IPS-18c (cell line): Measurements from ENCODE around the gene CCT2.

Experiments used
- H3K4me3 ChIP-seq: 2 replicates; pipeline ENCODE4 v1.7.0; 2013; ENCODE audit warnings: low read depth, mild to moderate bottlenecking, low read length, moderate library complexity; ENCODE audit not compliant: insufficient read depth
- H3K9me3 ChIP-seq: one replicate; pipeline ENCODE4 v1.6.1; 2013; ENCODE audit warnings: mild to moderate bottlenecking, low read length, moderate library complexity; ENCODE audit not compliant: control insufficient read depth, insufficient read depth

Gene CCT2

DNA sequence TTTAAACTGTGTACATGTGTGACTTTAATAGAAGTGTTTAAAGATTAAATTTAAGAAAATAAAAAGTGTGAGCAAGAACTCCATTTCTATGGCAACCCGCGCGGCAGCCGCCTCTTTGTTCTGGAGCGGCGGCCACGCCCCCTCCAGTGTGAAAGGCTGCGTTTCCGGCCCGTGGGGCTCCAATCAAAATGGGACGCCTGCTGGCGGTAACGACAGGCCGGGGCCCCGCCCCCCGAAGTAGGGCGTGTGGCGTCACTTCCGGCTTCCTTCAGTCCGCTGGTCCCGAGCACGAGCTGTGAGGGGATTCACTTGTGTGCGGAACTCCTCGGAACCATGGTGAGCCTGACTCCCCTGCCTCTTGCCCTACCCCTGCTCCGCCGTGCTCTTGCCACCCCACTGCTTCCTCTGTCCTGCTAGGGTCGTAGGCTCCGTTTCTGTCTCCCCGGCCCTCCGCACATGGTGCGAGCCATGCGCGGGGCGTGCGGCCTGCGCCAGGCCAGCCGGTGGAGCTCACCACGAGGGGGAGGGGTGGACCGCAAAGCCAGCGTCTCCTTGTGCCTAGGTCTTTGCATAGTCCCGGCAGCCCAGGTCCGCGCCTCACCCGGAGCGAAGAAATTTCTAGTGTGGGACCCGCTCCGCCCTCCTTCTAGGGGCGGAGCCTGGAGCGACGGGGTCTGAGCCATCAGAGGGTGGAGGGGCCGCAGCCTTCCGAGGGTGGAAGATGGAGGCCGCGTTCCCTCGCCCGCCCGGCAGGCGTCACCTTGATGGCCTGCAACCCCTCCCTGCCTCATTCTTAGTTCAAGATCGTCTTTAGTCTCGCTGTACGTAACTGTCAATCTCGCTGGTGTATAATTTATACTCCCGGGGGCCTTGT lies at the start of gene CCT2:
Gene CCT2 (plus strand): TSS at position 271 of the 874 bp plus-strand sequence. CDS start 63 bp downstream, at position 334.
- peak within 1 kb of the TSS; percentile 99 for H3K4me3 ChIP-seq
- H3K9me3 ChIP-seq: no peaks in the 10 kb centered on the region

DNA sequence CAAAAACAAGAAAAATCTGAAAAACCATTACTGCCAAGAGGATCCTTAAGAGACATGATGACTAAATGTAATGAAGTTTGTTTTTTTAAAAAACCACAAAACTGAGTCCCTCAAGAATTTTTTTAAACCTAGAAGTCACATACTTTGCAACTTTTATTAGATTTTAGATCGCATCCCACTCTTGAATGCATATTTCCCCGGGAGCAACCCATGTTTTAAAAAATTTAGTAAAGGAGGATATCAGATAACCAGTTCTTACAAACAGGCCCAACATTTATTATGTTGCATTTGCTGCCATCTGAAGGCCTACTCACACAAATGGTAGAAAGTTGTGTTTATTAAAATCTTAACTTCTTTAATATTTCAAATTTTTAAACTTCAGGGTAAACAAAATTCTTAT lies 44.3 kb upstream of the CCT2 start:
- H3K4me3 ChIP-seq: no peak overlapping the region
- no peaks in the 10 kb centered on the region for H3K9me3 ChIP-seq

DNA sequence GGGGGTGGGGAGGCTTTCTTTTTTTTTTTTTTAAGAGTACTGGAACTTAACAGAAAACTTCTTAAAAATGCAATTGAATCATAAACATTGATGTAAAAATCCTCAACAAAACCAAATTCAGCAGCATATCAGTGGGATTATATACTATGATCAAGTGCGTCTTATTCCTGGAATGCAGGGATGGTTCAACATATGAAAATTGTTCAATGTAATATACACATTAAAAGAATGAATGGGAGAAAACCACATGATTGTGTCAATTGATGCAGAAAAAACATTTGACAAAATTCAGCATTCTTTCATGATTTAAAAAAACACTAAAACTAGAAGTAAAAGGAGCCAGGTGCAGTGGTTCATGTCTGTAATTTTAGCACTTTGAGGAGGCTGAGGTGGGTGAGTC lies 41.2 kb upstream of the CCT2 start:
- Histone ChIP-seq H3K4me3 (no peak overlapping the region), H3K9me3 (no peaks in the 10 kb centered on the region)

- no peak overlapping the region for H3K4me3 ChIP-seq
- no peaks in the 10 kb centered on the region for H3K9me3 ChIP-seq
Observed at GRCh38 chr12:69545081-69545480, 40.2 kb upstream of the CCT2 start.

GRCh38 chr12:69546693-69547438 lies 38.4 kb upstream of the CCT2 start:
- no peak overlapping the region for H3K4me3 ChIP-seq
- no peaks in the 10 kb centered on the region for H3K9me3 ChIP-seq

GRCh38 chr12:69548687-69549086 lies 36.6 kb upstream of the CCT2 start:
- Histone ChIP-seq H3K4me3 (no peak overlapping the region), H3K9me3 (no peaks in the 10 kb centered on the region)

DNA sequence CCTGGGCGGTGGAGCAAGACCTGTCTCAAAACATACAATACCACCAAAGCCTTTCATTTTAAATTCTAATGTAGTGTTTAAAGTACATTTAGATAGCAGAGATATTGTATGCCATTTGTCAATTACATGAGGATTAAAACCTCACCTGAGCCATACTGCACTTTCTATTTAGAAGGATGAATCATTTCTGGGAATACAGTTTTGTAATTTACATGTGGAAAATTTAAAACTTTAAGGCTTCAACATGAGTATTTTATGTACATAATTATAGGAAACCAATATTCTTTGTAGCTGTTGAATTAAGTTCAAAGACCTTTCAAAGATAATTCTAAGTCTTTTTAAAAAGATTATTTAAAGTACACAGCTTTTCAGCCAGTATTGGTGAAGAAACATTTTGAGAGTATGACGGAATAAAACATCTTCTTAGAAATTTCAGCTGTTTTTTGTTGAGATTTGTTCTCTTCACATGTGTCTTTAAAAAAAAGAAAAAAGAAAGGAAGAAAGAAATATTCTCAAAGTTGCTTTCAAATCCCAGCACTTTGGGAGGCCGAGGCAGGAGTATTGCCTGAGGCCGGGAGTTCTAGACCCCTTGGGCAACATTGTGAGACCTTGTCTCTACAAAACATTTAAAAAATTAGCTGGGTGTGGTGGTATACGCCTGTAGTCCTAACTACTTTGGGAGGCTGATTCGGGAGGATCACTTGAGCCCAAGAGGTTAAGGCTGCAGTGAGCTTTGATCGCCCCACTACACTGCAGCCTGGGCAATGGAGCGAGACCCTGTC lies 34.5 kb upstream of the CCT2 start:
- H3K9me3 ChIP-seq: no peaks in the 10 kb centered on the region
- H3K4me3 ChIP-seq: no peak overlapping the region

GRCh38 chr12:69553628-69554248 lies 31.5 kb upstream of the CCT2 start:
- Histone ChIP-seq H3K9me3 (no peaks in the 10 kb centered on the region), H3K4me3 (no peak overlapping the region)

- H3K9me3 ChIP-seq: no peaks in the 10 kb centered on the region
- no peak overlapping the region for H3K4me3 ChIP-seq
Observed at GRCh38 chr12:69555461-69555860, 29.8 kb upstream of the CCT2 start.

DNA sequence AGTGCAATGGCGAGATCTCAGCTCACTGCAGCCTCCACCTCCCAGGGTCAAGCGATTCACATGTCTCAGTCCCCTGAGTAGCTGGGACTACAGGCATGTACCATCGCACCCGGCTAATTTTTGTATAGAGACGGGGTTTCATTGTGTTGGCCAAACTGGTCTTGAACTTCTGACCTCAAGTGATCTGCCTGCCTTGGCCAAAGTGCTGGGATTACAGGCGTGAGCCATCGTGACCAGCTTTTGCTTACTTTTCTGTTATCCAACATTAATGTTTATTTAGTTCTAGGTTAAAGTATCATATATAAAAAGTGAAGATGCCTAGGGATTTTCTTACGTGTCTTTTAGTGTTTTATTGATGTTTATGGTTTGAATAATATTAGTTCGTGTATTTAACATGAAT lies 28.9 kb upstream of the CCT2 start:
- Histone ChIP-seq H3K4me3 (no peak overlapping the region), H3K9me3 (no peaks in the 10 kb centered on the region)

GRCh38 chr12:69563166-69563762 lies 22.0 kb upstream of the CCT2 start:
- no peaks in the 10 kb centered on the region for H3K9me3 ChIP-seq
- no peak overlapping the region for H3K4me3 ChIP-seq

- no peak overlapping the region for H3K4me3 ChIP-seq
- H3K9me3 ChIP-seq: no peaks in the 10 kb centered on the region
Observed at GRCh38 chr12:69566603-69567002, 18.7 kb upstream of the CCT2 start.

DNA sequence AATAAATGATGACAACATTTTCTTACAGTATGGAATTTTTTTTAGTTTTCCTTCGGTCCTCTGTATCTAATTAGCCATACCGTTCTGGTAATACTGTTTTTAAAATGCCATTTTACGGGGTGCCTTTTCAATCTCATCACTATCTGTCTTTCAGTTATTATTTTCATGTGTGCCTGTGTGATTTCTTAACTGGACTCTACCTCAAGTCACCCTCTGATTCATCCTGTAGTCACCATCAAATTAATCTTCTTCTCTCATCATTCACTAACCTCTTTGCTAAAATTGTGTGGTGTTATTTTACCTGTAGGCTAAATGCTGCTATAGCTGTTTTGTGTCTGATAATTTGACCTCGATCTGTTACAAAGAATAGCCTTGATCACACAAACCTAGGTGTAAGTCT lies 16.0 kb upstream of the CCT2 start:
- Histone ChIP-seq H3K9me3 (no peaks in the 10 kb centered on the region), H3K4me3 (no peak overlapping the region)

- Histone ChIP-seq H3K4me3 (no peak overlapping the region), H3K9me3 (no peaks in the 10 kb centered on the region)
Observed at GRCh38 chr12:69570000-69570516, 15.2 kb upstream of the CCT2 start.

DNA sequence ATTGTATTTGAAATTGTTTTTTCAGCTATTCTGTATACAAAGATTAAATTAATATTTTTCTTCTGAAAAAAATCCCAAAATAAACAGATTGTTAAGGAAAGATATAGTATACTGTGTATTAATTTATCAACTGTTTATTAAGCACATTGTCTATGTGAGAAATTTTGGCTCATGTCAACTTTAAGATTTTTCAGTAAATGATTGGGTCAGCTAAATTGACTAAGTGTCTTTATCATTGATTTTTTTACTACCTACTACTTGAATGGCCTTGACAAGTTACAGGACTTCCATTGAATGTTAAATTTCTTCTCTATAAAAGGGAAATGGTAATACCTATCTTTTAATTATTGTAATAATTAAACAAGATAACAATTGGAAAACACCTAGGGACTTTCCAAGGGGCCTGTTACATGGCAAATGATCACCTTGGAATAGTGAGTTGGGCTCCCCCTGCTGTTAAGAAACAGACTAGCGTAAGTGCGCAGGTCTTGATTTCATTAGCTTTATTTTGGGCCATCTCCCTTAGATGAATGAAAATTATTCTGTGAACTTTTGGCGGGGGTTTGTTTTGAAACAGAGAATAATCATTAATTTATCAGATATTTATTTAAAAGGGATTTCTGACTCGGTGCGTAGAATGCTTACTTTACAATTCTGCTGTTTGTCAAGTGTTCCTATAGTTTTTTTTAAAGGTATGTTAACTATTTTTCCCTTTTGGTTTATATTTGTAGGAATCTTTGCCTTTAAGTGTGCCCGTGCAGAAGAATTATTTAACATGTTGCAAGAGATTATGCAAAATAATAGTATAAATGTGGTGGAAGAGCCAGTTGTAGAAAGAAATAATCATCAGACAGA lies 14.5 kb upstream of the CCT2 start:
- no peak overlapping the region for H3K4me3 ChIP-seq

GRCh38 chr12:69575346-69575745 lies 9.9 kb upstream of the CCT2 start:
- H3K9me3 ChIP-seq: no peaks in the 10 kb centered on the region
- H3K4me3 ChIP-seq: no peak overlapping the region

More for the DNA sequence above, 14.5 kb upstream of the CCT2 start:
- H3K9me3 ChIP-seq: no peaks in the 10 kb centered on the region
